GM21390 (cell line): ENCODE data around the gene GIPC3.
"Not testable (repeated sequence)": the region's sequence is repeated elsewhere in the genome, so short reads cannot be mapped to it uniquely, and the experiment has no call there.

Experiments
- ATAC-seq: cut with Tn5 transposase; IDR thresholded peaks from one replicate; pipeline ENCODE4 v1.9.1; 2021; ENCODE audit not compliant: unreplicated experiment

GIPC3 gene

GRCh38 chr19:3615524-3616135 lies 30.4 kb downstream of the GIPC3 start:
- ATAC-seq = no peak

- no peak for ATAC-seq
These were observed 32.2 kb downstream of the GIPC3 start for GRCh38 chr19:3617463-3617862.

DNA sequence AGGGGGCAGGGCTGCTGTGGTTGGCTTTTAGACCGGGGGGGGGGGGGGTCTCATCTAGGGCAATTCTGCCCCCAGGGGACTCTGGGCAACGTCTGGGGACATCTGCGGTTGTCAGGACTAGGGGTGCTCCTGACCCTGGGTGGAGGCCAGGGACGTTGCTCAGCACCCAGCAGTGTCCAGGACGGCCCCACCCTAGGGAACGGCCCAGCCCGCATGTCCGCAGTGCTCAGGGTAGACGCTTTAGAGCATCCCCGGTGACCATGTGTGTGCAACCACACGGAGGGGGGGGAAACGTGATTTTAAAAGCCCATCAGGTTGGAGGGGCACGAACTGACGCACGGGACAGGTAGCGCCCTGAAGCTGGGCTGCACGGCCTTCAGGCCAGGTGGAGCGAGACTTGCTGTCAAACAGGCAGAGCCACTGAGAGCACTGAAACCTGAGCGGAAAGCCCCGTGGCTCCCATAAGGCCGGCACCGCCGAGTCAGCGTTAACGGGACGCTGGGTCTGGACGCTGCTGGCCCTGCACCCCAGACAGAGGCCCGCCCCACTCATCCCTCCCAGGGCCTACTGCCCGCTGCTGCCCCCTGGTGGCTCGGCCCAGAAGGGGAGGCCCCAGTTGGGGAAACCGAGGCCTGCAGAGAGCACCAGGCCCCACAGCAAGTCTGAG lies 33.0 kb downstream of the GIPC3 start:
- ATAC-seq = no peak

- ATAC-seq = no peak
These were observed 33.7 kb downstream of the GIPC3 start for GRCh38 chr19:3618811-3619630.

DNA sequence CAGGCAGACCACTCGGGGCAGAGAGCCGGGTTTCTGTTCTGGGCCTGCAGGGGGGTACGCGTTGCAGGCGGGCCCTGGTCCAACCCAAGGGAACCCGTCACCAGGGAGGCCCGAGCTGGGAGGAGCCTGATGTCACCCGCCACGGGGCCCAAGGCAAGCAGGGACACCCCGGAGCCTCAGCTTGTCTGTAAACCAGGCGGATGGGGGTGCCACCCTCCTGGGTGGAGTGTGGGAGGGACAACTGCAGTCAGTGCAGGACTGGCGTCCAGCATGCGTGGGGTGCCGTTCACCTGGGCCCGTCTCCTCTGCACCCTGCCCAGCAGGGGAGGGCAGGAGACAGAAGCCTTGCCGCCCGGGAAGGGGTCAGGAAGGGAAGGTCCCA lies 34.3 kb downstream of the GIPC3 start:
- no peak for ATAC-seq

- no peak for ATAC-seq
These were observed 35.0 kb downstream of the GIPC3 start for GRCh38 chr19:3620145-3620816.

DNA sequence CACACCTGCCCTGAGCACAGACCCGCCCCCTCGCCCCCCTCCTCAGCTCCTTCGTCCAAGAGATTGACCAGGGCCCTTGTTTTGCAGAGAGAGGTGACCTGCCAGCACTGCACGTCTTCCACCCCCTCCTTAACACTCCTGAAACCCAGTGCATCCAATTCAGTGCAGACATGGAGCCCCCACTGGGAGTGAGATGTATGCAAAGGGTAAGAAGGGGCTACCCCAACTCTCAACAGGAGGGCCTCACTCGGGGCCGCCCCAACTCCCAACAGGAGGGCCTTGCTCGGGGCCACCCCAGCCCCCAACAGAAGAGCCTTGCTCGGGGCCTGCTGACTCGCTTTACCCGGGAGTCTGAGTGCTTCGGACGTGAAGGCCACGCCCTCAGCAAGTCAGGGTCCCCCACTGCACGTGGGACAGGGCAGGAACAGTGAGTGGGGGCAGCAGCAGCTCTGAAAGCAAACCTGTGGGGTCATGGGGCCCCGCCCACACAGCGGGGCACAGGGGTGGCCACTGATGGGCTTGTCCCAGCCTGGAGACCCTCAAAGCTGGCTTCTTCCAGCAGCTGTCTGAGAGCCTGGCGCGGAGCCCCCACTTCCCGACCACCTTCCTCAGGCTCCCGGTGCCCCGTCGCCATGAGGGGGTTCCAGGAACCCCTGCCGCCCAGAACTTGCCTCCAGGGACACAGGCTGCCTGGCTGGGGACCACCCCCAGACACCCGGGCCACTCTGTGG lies 35.7 kb downstream of the GIPC3 start:
- no peak for ATAC-seq

DNA sequence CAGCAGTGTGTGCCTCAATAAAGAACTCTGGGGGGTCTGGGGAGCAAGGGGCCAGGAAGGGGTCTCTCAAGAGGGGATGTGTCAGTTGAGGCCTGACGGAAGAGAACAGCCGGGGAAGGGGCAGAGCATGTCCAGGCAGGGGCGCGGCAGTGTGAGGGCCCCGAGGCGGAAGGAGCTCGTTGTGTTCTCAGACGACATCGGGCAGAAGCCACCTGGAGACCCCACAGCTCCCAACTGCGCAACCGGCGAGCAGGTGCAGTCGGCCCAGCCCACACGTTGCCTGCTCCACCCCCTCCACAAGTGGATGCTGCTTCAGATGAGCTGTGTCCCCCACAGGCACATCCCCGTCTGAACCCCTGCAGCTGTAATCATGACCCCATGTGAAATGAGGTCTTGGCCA lies 36.4 kb downstream of the GIPC3 start:
- ATAC-seq = no peak

- ATAC-seq = no peak
These were observed 36.9 kb downstream of the GIPC3 start for GRCh38 chr19:3622224-3622623.

DNA sequence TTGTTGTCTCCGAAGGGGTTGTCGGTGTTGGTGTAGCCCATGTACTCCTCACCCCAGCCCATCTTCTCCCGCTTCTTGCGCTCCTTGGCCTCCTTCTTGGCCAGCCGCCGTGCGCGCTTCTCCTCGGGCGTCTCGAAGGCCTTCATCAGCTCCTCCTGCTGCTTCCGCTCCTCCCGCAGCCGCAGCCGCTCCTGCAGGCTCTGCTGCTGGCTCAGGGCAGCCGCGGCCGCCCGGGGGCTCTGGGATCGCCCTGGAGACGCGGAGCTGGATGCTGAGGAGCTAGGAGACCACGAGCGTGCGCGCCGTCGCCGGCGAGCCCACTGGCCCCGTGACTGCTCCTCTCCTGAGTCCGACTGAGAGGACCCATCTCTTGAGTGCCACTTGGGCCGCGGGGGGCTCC lies 38.4 kb downstream of the GIPC3 start:
- ATAC-seq = no peak

DNA sequence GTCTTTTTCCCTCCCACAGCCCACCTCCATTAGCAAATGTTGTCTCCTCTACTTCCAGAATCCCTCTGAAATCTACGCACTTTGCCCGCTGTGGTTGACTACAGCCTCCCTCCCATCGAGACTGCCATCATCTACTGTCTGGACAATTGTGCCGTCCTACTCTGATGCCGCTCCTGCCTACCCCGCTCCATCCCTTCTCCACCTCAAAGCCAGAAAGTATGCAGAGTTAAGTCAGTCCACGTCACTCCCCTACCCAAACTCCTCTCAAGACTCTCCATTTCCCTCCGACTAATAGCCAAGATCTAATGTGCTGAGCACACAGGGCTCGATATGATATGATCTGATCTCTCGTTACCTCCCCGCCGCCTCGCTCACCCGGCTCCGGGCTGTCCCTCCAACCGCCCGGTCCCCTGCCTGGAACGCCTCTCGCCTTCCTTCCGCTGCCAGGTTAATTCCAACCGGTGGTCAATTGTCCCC lies 40.8 kb downstream of the GIPC3 start:
- ATAC-seq = no peak

DNA sequence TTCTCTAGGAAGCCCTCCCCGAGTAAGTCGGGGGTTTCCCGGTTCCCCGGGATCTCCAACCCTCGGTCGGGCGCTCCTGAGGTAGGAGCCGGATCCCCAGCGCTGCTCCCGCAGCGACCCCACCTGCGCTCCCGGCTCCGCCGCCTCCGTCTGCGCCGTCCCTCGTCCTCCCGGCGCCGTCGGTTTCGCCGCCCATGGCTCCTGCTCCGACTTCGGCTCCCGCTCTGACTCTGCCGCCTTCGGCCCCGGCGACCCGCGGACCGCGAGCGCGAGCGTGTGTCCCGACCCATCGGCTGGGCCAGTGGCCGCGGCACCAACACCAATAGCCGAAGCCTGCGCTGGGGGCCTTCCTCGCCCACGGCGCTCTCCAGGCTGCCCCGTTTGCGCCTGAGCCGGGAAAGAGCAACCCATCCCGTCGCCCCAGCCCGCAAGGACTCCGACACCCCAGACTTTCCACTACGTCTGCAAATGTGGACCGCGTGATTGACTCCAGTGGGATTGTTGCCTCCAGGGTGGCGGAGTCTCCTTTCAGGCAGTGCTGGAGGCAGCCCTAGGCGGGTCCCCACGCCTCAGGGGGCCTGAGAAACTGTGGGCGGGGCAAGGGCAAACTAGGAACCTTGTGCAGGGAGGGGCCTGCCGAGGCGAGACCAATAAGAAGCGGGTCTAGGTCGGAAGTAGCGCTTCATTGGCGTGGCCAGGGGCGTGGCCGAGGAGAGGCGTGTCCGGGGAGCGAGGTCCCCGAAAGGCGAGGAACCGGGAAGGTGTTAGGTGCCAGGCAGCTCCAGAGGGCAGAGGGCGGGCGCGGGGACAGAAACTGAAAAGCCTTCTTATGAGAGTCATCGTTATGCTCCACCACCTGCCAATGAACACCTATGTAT lies 41.4 kb downstream of the GIPC3 start, which contains the start of gene CACTIN:
Gene CACTIN (minus strand): TSS at position 318 of the 878 bp plus-strand sequence. CDS start 28 bp downstream, at position 290.
- peak; percentile 84 for ATAC-seq

GRCh38 chr19:3627351-3627723 lies 42.1 kb downstream of the GIPC3 start:
- ATAC-seq = no peak

DNA sequence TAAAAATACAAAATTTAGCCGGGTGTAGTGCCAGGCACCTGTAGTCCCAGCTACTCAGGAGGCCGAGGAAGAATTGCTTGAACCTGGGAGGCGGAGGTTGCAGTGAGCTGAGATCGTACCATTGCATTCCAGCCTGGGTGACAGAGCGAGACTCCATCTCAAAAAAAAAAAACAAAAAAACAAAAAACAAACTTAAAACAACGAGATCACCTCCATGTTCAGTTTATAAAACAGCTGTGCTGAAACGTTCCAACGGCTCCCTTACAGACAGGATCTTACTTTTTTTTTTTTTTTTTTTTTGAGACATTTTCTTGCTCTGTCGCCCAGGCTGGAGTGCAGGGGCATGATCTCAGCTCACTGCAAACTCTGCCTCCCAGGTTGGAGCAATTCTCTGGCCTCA lies 43.5 kb downstream of the GIPC3 start:
- ATAC-seq = not testable (repeated sequence)

DNA sequence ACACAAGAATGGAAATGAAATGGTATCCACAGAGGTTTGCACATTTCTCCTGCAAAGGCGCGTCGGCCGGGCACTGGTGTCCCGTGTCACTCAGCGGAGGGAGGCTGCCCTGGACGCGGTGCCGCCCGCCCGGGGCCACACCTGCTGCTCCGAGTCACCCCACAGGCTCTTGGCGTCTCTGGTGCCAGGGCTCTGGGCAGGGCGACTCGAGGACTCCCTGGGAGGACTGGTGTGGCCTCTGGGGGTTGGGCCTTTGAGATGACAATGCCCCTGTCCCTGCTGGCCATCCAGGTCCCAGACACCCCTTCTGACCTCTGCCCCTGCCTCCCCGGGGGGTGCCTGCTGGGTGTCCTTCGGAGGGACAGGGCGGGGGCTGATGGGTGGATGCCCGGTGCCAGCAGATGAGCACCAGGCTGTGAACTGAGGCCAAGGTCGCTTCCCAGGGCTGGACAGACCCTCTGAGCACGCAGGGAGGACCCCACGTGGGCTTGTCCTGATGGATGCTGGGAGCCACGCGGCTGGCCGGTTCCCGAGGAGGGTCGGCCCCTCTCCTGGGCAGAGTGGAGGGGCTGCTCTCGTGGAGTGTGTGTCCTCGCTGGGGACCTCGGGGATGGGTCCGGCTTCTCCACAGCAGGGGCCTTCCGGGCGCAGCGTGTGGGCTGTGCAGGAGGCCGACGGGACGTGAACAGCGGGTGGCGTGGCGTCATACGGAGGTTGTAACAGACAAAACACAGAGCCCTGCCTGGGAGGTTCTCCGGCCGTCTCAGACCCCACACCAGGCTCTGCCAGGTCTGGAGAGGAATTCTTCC lies 46.0 kb downstream of the GIPC3 start:
- ATAC-seq = no peak

DNA sequence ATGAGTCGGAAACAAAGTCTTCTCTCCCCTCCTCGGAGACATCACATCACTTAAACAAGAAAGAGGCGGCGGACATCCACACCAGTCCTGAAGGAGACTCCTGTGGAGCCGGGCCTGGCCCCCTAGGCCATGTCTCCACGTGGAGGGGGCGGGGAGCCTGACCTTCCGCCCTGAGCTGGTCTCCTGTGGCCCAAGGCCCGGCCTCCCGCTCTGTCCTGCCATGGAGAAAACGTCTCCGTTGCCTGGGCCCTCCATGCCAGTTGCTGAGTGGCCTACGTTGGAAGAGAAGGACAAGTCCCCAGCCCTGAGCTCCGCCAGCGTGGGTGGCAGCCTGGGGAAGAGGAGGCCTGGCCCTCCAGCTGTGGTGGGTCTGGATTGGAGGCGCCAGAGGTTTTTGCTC lies 46.8 kb downstream of the GIPC3 start:
- ATAC-seq = no peak

DNA sequence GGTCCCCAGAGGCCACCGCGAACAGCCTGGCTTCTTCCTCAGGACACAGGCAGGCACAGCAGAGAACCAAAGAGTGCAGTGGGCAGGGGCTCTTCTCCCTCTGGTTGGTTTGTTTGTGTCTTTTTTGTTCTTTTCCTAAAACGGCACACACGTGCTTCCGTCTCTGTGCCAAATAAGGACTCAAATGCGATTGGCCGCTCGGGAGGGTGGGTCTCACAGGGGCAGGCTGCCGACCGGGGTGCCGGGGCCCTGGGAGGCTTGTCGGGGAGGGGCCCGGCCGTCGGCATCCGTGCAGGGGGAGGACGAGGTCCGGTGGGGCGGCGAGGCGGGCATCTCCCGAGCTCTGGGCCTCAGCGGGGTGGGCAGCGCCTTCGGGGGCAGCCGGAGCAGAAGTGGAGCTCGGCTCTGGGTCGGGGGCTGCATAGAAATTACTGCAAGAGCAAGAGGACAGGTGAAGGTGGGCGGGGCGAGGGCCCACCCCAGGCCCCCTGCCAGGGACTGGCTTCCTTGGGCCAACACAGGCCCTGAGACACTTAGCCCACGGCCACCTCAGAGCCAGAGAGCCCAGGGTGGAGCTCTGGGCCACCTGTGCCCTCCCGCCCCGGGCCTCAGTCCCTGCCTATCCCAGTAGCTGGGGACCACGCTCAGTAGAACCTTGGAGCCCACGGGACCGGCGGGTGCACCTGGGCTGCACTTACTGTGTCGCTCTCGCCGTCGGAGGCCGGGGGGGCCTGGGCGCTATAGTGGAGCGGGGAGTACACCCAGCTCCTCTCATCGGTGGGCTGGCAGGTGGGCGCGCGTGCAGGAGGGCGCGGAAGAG lies 47.7 kb downstream of the GIPC3 start:
- no peak for ATAC-seq

- no peak for ATAC-seq
These were observed 48.3 kb downstream of the GIPC3 start for GRCh38 chr19:3633559-3633988.
